Parathyroid adenoma (tissue), 2 donors: Measurements from ENCODE around the gene B3GNT2.

Source experiments
- H2AFZ ChIP-seq: fragments of 300-600 bp; sonication (generic); one replicate; pipeline ENCODE4 v1.7.0; 2017; ENCODE audit warnings: antibody characterized with exemption, mild to moderate bottlenecking
- H3K27ac ChIP-seq: fragments of 300-600 bp; sonication (generic); one replicate; pipeline ENCODE4 v1.7.0; 2017
- H3K27me3 ChIP-seq: fragments of 300-600 bp; sonication (generic); one replicate; pipeline ENCODE4 v1.7.0; 2017; ENCODE audit warnings: low read length; ENCODE audit not compliant: control insufficient read depth, insufficient read depth
- H3K36me3 ChIP-seq: fragments of 300-600 bp; sonication (generic); one replicate; pipeline ENCODE4 v1.7.0; 2017; ENCODE audit warnings: low read length; ENCODE audit not compliant: control insufficient read depth, insufficient read depth
- H3K4me1 ChIP-seq: fragments of 300-600 bp; sonication (generic); one replicate; pipeline ENCODE4 v1.7.0; 2017; ENCODE audit warnings: control low read depth
- H3K4me2 ChIP-seq: fragments of 300-600 bp; sonication (generic); one replicate; pipeline ENCODE4 v1.7.0; 2017; ENCODE audit warnings: low read length
- H3K4me3 ChIP-seq: fragments of 300-600 bp; sonication (generic); one replicate; pipeline ENCODE4 v1.7.0; 2017; ENCODE audit warnings: low read depth, low read length
- H3K79me2 ChIP-seq: fragments of 300-600 bp; sonication (generic); one replicate; pipeline ENCODE4 v1.7.0; 2017; ENCODE audit warnings: control low read depth
- H3K9ac ChIP-seq: fragments of 300-600 bp; sonication (generic); one replicate; pipeline ENCODE4 v1.7.0; 2017; ENCODE audit warnings: mild to moderate bottlenecking
- H3K9me3 ChIP-seq: fragments of 300-600 bp; sonication (generic); one replicate; pipeline ENCODE4 v1.7.0; 2017; ENCODE audit warnings: low read length; ENCODE audit not compliant: control insufficient read depth
- CTCF ChIP-seq: fragments of 300-600 bp; sonication (generic); IDR thresholded peaks from one replicate; pipeline ENCODE4 v1.7.0; 2017; ENCODE audit warnings: antibody characterized with exemption, mild to moderate bottlenecking
- donor health status: primary hyperparathyroidism.

The B3GNT2 gene

GRCh38 chr2:62250239-62250638 lies 54.3 kb downstream of the B3GNT2 start:
- Histone ChIP-seq H3K79me2 (no peaks in the 10 kb centered on the region), H3K4me1 (no peaks in the 10 kb centered on the region), H3K27me3 (no peaks in the 10 kb centered on the region), H3K9ac (no peak overlapping the region), H3K4me3 (no peak overlapping the region), H3K9me3 (no peaks in the 10 kb centered on the region), H3K36me3 (no peaks in the 10 kb centered on the region), H3K4me2 (no peak overlapping the region), H3K27ac (no peak overlapping the region), H2AFZ (no peak overlapping the region)
- no peak for TF ChIP-seq CTCF

DNA sequence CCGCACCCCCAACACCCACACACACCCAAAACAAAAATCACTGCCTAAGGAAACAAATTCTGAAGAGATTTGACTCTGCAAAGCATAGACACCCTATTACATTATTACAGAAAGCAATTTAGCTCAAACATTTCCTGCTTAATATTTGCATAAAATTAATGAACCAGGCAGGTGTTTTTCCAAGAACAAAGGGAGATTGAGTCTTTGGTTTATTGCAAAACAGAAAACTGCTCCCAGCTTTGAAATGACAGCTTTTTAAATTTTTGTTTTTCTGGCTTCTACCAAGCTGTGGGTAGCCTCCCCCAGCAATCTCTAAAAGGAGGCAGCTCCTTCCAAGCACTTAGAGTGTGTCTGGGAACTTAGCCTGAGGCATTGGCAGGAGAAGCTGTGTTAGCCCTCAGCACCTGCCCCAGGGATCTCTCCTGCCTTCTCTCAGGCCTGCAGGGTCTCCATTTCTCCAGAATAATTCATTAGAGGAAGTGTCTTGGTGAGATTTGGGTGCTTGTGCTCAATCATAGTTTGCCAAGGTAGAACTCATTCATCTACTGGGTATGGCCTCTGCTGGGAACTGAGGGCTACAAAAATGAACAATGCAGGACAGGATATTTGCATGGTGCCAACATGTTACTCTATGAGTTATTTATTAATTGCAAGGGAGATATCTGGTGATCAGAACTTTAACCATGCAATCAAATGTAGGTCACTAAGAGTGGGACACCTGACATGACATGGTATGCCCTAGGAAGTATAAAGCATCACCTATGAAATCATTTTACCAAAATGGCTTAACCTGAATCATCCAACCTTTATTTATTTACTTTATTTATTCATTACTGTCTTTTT lies 58.7 kb downstream of the B3GNT2 start:
- Histone ChIP-seq H3K79me2 (no peaks in the 10 kb centered on the region), H3K27ac (no peak overlapping the region), H3K9me3 (no peaks in the 10 kb centered on the region), H3K36me3 (no peaks in the 10 kb centered on the region), H3K4me1 (no peaks in the 10 kb centered on the region), H3K27me3 (no peaks in the 10 kb centered on the region), H3K9ac (no peak overlapping the region), H3K4me2 (no peak overlapping the region), H3K4me3 (no peak overlapping the region), H2AFZ (no peak overlapping the region)
- TF ChIP-seq CTCF: no peak

DNA sequence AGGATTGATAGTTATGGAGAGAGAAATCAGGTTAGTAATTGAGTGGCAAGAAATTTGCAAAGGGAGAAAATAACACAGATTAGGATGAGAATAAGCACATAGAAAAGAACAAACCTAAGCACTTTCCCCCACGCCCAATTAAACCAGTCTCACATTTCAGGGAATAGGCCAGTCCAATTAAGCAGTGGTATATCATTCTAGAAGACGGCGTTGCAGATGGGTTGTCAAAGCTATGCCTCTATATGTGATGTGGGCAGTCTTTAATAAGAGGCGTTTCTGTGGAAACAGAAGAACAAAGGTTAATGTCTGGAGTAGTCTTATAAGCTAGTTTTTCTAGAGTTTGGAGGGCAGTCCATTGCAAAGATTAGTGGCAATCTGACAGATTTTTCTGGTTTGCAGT lies 61.6 kb downstream of the B3GNT2 start:
- Histone ChIP-seq H3K36me3 (no peaks in the 10 kb centered on the region), H3K27ac (no peak overlapping the region), H3K9ac (no peak overlapping the region), H3K4me1 (no peaks in the 10 kb centered on the region), H2AFZ (no peak overlapping the region), H3K79me2 (no peaks in the 10 kb centered on the region), H3K27me3 (no peaks in the 10 kb centered on the region), H3K4me3 (no peak overlapping the region), H3K4me2 (no peak overlapping the region), H3K9me3 (no peaks in the 10 kb centered on the region)
- TF ChIP-seq CTCF: no peak

DNA sequence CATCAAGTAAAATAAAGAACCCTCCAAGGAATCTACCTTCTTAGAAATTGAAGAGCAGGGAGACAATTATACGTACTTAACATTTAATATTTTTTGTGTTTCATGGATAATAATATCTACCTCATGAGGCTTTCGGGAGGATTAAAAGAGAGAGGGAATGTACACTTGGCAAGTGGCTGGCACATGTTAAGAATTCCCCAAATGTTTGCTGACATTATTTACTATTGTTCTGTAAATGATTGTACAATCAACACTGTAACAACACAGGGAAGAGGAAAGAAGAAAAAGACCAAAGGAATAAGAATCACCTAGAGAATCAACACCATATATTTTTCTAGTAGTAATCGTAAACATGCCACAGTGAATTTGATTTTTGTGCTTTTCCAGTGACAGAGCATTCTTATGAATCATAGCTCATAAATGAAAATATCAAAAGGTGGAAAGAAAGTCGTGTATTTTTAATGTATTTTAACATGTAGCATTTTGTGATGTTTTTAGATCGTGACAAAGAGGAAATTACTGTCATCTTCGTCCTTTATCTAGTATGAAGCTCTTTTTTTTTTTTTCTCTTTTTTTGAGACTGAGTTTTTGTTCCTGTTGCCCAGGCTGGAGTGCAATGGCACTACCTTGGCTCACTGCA lies 67.3 kb downstream of the B3GNT2 start:
- H3K36me3 ChIP-seq: no peaks in the 10 kb centered on the region
- H3K79me2 ChIP-seq: no peaks in the 10 kb centered on the region
- no peak for TF ChIP-seq CTCF
- no peak overlapping the region for H3K27ac ChIP-seq
- no peak overlapping the region for H2AFZ ChIP-seq
- no peaks in the 10 kb centered on the region for H3K9me3 ChIP-seq
- H3K4me3 ChIP-seq: no peak overlapping the region
- no peaks in the 10 kb centered on the region for H3K27me3 ChIP-seq
- H3K4me1 ChIP-seq: no peaks in the 10 kb centered on the region
- no peak overlapping the region for H3K9ac ChIP-seq
- H3K4me2 ChIP-seq: no peak overlapping the region
